Gastrocnemius medialis (tissue), 4 donors: Measurements from ENCODE around the gene FAM131C. TPM values are rescaled to one million over a fixed set of nuclear protein-coding genes. Genes with fewer than 3 reads are reported as not detected.

Source experiments
- ATAC-seq, 2 donors: fragments of 150-250 bp; one replicate each; pipeline ENCODE4 v1.9.1; 2016
- DNase-seq, 2 donors: peaks; one replicate each; pipeline ENCODE4 v3.0.0-alpha.2; 2019
- H3K27ac ChIP-seq, 4 donors: fragments of 200-600 bp; sonication (generic); 1 replicate in 1 of 4; 2 replicates in 3 of 4; pipeline ENCODE4 v1.5.1; 2016 to 2018; ENCODE audit warnings: mild to moderate bottlenecking in 2 of 4, moderate library complexity in 1 of 4
- H3K27me3 ChIP-seq, 3 donors: fragments of 200-600 bp; sonication (generic) in 2 of 3; 1 replicate in 1 of 3; 2 replicates in 2 of 3; pipeline versions ENCODE4 v1.5.1 to v1.6.0; 2016 to 2019; ENCODE audit warnings: mild to moderate bottlenecking in 1 of 3, moderate library complexity in 1 of 3
- H3K36me3 ChIP-seq, 2 donors: fragments of 200-600 bp; sonication (generic) in 1 of 2; one replicate each; pipeline ENCODE4 v1.5.1; 2017 to 2018
- H3K4me1 ChIP-seq, 2 donors: fragments of 200-600 bp; sonication (generic) in 1 of 2; one replicate each; pipeline ENCODE4 v1.5.1; 2016 to 2017; ENCODE audit warnings: mild to moderate bottlenecking in 2 of 2
- H3K4me3 ChIP-seq, 4 donors: fragments of 200-600 bp; sonication (generic) in 3 of 4; 1 replicate in 1 of 4; 2 replicates in 3 of 4; pipeline ENCODE4 v1.5.1; 2016 to 2019; ENCODE audit warnings: mild to moderate bottlenecking in 2 of 4
- H3K9me3 ChIP-seq, 3 donors: fragments of 200-600 bp; sonication (generic) in 2 of 3; 1 replicate in 1 of 3; 2 replicates in 2 of 3; pipeline ENCODE4 v1.5.1; 2016 to 2019
- CTCF ChIP-seq, 5 experiments: fragments of 450-650 bp in 3 of 5; fragments of 200-600 bp in 2 of 5; sonication (generic) in 2 of 5; IDR thresholded peaks in 4 of 5; conservative IDR thresholded peaks in 1 of 5; 1 replicate in 4 of 5; 2 replicates in 1 of 5; pipeline ENCODE4 v1.5.1; 2016 to 2019; ENCODE audit warnings: antibody characterized with exemption in 5 of 5, mild to moderate bottlenecking in 3 of 5, moderate library complexity in 3 of 5
- POLR2A ChIP-seq, 2 donors: fragments of 450-650 bp; IDR thresholded peaks; one replicate each; pipeline ENCODE4 v1.6.1; 2017; ENCODE audit warnings: antibody characterized with exemption in 2 of 2, mild to moderate bottlenecking in 2 of 2, moderate library complexity in 2 of 2
- in situ Hi-C, 4 donors: fragments of 200-750 bp; cut with MboI; loops; one replicate each; pipeline versions ENCODE4 v1.15.0 to v1.8.0; 2017; ENCODE audit warnings: low sequenced_read_pairs in 4 of 4
- intact Hi-C: fragments of 100-400 bp; cut with DNase I; formaldehyde crosslinking; loops from one replicate; pipeline ENCODE4 v1.15.1; 2023; ENCODE audit warnings: low total_unique reads
- total RNA-seq, 4 donors: library from RNA; depleted of rRNA; stranded (reverse); fragments of >200 nt; gene quantifications; one replicate each; pipeline versions ENCODE4 v1.1.0 to v1.2.3, GENCODE V29; 2016

Gene FAM131C
- total RNA-seq, 4 donors from 2014 or later: not detected

- ATAC-seq (no peak), DNase-seq (no peak)
- in situ Hi-C loops: no loop called here
- TF ChIP-seq CTCF (IDR thresholded peaks at IDR 0.05 in 4 of 5, conservative IDR thresholded peaks at IDR 0.05 in 1 of 5) (no peak), POLR2A (IDR thresholded peaks at IDR 0.05) (no peak)
- Histone ChIP-seq H3K9me3 (no peaks in the 10 kb centered on the region), H3K27me3 (no peaks in the 10 kb centered on the region), H3K4me1 (no peaks in the 10 kb centered on the region), H3K27ac (no peak overlapping the region), H3K4me3 (no peak overlapping the region), H3K36me3 (no peaks in the 10 kb centered on the region)
- intact Hi-C loops: no loop called here
These were observed 39.4 kb upstream of the FAM131C start for GRCh38 chr1:16112596-16113555.

- no peak for TF ChIP-seq POLR2A (IDR thresholded peaks at IDR 0.05)
- no peak for TF ChIP-seq CTCF (IDR thresholded peaks at IDR 0.05 in 4 of 5, conservative IDR thresholded peaks at IDR 0.05 in 1 of 5)
- DNase-seq: no peak
These were observed 38.5 kb upstream of the FAM131C start for GRCh38 chr1:16111771-16112595.

GRCh38 chr1:16110884-16111283 lies 37.4 kb upstream of the FAM131C start:
- Histone ChIP-seq H3K27ac (no peak overlapping the region), H3K9me3 (no peaks in the 10 kb centered on the region), H3K4me3 (no peak overlapping the region), H3K27me3 (no peaks in the 10 kb centered on the region), H3K4me1 (no peaks in the 10 kb centered on the region), H3K36me3 (no peaks in the 10 kb centered on the region)
- intact Hi-C loops (no loop called here), in situ Hi-C loops (no loop called here)
- TF ChIP-seq CTCF (IDR thresholded peaks at IDR 0.05 in 4 of 5, conservative IDR thresholded peaks at IDR 0.05 in 1 of 5) (no peak), POLR2A (IDR thresholded peaks at IDR 0.05) (no peak)
- DNase-seq (no peak), ATAC-seq (no peak)

More at GRCh38 chr1:16111771-16112595, 38.5 kb upstream of the FAM131C start:
- intact Hi-C loops: no loop called here
- Histone ChIP-seq H3K4me3 (no peak overlapping the region), H3K9me3 (no peaks in the 10 kb centered on the region), H3K4me1 (no peaks in the 10 kb centered on the region), H3K27ac (no peak overlapping the region), H3K27me3 (no peaks in the 10 kb centered on the region), H3K36me3 (no peaks in the 10 kb centered on the region)
- in situ Hi-C loops: no loop called here
- ATAC-seq: peak in 1 of 2 donors; percentile 23

- ATAC-seq (no peak), DNase-seq (no peak)
- H3K9me3 ChIP-seq: no peaks in the 10 kb centered on the region
- TF ChIP-seq POLR2A (IDR thresholded peaks at IDR 0.05) (no peak), CTCF (IDR thresholded peaks at IDR 0.05 in 4 of 5, conservative IDR thresholded peaks at IDR 0.05 in 1 of 5) (no peak)
- no peaks in the 10 kb centered on the region for H3K4me1 ChIP-seq
- in situ Hi-C loops: no loop called here
- H3K27ac ChIP-seq: no peak overlapping the region
- H3K27me3 ChIP-seq: no peaks in the 10 kb centered on the region
- no peaks in the 10 kb centered on the region for H3K36me3 ChIP-seq
- H3K4me3 ChIP-seq: no peak overlapping the region
- intact Hi-C loops: no loop called here
These were observed 37.0 kb upstream of the FAM131C start for GRCh38 chr1:16110456-16110855.
